Right atrium auricular region (tissue), 2 donors: ENCODE data around the gene C17orf78. TPM values are rescaled to one million over a fixed set of nuclear protein-coding genes. Genes with fewer than 3 reads are reported as not detected.
A peak's percentile ranks its signal among the peaks of the same experiment; 100 is the strongest.
"Not testable (repeated sequence)": the region's sequence is repeated elsewhere in the genome, so short reads cannot be mapped to it uniquely, and the experiment has no call there.

ENCODE experiments used
- DNase-seq: peaks from one replicate; pipeline ENCODE4 v3.0.0-alpha.2; 2019; ENCODE audit warnings: low spot score
- H3K27ac ChIP-seq, 2 donors: fragments of 200-600 bp; sonication (generic); 1 replicate in 1 of 2; 2 replicates in 1 of 2; pipeline ENCODE4 v1.5.1; 2016 to 2019
- H3K27me3 ChIP-seq, 2 donors: fragments of 200-600 bp; sonication (generic); one replicate each; pipeline versions ENCODE4 v1.5.1 to v1.6.0; 2017 to 2019
- H3K36me3 ChIP-seq: fragments of 200-600 bp; sonication (generic); one replicate; pipeline ENCODE4 v1.5.1; 2016
- H3K4me1 ChIP-seq, 2 donors: fragments of 200-600 bp; sonication (generic); one replicate each; pipeline versions ENCODE4 v1.5.1 to v1.6.0; 2017 to 2019
- H3K4me3 ChIP-seq, 2 donors: fragments of 200-600 bp; sonication (generic); 1 replicate in 1 of 2; 2 replicates in 1 of 2; pipeline ENCODE4 v1.5.1; 2017 to 2019; ENCODE audit warnings: mild to moderate bottlenecking in 1 of 2, moderate library complexity in 1 of 2
- H3K9me3 ChIP-seq, 2 donors: fragments of 200-600 bp; sonication (generic); one replicate each; pipeline ENCODE4 v1.5.1; 2019
- total RNA-seq, 2 donors: library from RNA; depleted of rRNA; stranded (reverse); fragments of >200 nt; gene quantifications; one replicate each; pipeline ENCODE4 v1.1.0, GENCODE V29; 2016
- TF ChIP-seq, protein P1 (sequence below), 2 donors: fragments of 200-600 bp; sonication (generic); IDR thresholded peaks; one replicate each; pipeline ENCODE4 v1.5.1; 2019; ENCODE audit warnings: antibody characterized with exemption in 2 of 2

Gene C17orf78
- total RNA-seq, 2 donors from 2014 or later, result not detected

DNA sequence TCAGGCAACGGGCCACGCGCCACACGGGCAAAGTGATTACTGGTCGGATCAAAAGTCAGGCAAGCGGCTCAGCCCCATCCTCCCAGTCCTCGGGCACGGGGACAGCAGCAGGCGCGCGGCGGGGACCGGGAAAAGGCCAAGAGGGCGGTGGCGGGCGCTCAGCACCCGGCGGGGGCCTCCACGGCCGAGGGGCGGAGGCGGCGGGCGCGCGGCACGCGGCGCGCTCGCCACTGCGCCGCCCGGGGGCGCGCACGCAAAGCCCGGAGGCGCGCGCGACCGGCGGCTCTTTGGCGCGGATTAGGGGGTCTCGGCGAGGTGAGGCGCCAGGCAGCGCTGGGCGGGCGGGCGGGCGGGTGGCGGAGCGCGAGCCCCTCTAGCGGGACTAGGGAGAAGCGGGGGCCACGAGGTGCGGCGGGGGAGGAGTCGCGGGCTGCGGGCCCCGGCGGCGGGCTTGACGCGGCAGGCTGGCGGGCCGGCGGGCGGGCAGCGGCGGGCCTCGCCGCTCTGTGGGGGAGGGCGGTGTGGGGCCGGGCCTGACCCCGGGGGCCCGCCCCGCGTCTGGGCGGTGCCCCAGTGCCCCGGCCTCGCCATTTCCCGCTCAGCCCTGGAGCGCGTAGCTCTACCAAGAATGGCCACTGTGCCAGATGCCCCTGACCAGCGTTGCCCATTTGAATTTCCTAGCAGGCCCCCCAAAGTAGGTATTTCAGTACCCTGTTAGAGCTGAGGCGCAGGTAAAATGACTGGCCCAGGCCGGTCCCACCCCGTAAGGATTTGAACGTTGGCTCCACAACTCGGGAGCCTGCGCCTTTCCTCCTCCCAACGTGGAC is 31.1 kb downstream of the C17orf78 start, which contains the start of the genes ACACA and TADA2A:
TSS of gene ACACA (minus strand) at position 202 of the 827 bp plus-strand sequence. CDS start 537 bp downstream, outside the sequence.
TSS of gene TADA2A (plus strand) at position 252 of the 827 bp plus-strand sequence. CDS start 4,480 bp downstream, outside the sequence.
- Histone ChIP-seq H3K4me3 (peak within 1 kb of the TSS; percentile 75 to 78), H3K9me3 (no peaks in the 10 kb centered on the region), H3K27ac (peak within 1 kb of the TSS; percentile 89), H3K27me3 (no peaks in the 10 kb centered on the region), H3K4me1 (peaks cover 0 to 19% of the 10 kb centered on the region in 2 donors), H3K36me3 (peaks cover 12% of the 10 kb centered on the region)
- TF ChIP-seq, protein P1, sequence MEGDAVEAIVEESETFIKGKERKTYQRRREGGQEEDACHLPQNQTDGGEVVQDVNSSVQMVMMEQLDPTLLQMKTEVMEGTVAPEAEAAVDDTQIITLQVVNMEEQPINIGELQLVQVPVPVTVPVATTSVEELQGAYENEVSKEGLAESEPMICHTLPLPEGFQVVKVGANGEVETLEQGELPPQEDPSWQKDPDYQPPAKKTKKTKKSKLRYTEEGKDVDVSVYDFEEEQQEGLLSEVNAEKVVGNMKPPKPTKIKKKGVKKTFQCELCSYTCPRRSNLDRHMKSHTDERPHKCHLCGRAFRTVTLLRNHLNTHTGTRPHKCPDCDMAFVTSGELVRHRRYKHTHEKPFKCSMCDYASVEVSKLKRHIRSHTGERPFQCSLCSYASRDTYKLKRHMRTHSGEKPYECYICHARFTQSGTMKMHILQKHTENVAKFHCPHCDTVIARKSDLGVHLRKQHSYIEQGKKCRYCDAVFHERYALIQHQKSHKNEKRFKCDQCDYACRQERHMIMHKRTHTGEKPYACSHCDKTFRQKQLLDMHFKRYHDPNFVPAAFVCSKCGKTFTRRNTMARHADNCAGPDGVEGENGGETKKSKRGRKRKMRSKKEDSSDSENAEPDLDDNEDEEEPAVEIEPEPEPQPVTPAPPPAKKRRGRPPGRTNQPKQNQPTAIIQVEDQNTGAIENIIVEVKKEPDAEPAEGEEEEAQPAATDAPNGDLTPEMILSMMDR (IDR thresholded peaks at IDR 0.05), result no peak
- peak; percentile 83 for DNase-seq

DNA sequence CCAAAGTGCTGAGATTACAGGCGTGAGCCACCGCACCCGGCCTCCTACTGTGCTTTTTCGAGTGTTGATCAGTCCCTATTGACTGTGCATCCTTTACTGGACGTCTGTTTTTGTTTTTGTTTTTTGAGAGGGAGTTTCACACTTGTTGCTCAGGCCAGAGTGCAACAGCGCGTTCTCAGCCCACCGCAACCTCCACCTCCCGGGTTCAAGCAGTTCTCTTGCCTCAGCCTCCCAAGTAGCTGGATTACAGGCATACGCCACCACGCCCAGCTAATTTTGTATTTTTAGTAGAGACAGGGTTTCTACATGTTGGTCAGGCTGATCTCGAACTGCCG is 32.3 kb downstream of the C17orf78 start:
- H3K27ac ChIP-seq, H3K4me3 ChIP-seq, H3K9me3 ChIP-seq, H3K27me3 ChIP-seq, DNase-seq: not testable (repeated sequence)
- Histone ChIP-seq H3K4me1 (peaks cover 0 to 19% of the 10 kb centered on the region in 2 donors), H3K36me3 (peaks cover 23% of the 10 kb centered on the region)

DNA sequence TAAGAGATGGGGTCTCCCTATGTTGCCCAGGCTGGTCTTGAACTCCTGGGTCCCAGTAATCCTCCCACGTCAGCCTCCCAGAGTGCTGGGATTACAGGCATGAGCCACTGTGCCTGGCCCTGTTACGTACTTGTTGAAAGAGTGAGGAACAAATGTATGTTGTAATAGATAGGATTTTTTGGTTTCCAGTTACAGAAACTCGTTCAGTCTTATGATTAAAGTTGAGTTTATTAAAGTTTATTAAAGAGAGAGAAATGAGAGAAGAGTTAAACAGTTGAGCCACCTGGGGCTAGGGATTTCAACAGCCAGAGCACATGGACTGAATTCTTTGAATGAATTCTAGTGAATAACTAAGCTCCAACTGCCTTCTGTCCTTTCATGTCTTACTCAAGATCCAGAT is 34.6 kb downstream of the C17orf78 start:
- Histone ChIP-seq H3K4me1 (peaks cover 0 to 12% of the 10 kb centered on the region in 2 donors), H3K27me3 (no peaks in the 10 kb centered on the region), H3K9me3 (no peaks in the 10 kb centered on the region), H3K36me3 (peaks cover 38% of the 10 kb centered on the region), H3K4me3 (no peak overlapping the region), H3K27ac (no peak overlapping the region)
- no peak for DNase-seq
- TF ChIP-seq, protein P1 (IDR thresholded peaks at IDR 0.05), result no peak

DNA sequence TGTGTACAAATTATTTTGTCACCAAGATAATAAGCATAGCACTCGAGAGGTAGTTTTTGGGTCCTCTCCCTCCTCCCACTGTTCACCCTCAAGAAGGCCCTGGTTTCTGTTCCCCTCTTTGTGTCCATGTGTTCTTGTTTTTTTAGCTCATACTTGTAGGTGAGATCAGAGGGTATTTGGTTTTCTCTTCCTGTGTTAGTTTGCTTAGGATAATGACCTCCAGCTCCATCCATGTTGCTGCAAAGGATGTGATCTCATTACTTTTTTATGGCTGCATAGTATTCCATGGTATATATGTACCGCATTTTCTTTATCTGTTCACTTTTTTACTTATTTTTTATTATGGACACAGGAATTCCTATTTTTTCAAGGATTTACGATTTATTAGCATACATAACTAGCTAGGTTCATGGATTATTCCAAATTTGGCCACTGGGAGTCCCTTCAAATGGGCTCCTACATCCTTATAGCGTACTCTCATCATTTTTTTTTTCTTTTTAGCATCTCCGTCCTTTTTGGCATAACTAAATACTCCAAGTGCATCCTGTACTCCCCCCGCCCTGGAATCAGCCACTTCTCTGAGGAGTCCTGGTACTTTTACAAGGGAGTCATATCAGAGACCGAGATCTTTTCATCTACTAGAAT is 38.2 kb downstream of the C17orf78 start:
- TF ChIP-seq, protein P1 (IDR thresholded peaks at IDR 0.05), result peak in 1 of 2 donors; percentile 11

DNA sequence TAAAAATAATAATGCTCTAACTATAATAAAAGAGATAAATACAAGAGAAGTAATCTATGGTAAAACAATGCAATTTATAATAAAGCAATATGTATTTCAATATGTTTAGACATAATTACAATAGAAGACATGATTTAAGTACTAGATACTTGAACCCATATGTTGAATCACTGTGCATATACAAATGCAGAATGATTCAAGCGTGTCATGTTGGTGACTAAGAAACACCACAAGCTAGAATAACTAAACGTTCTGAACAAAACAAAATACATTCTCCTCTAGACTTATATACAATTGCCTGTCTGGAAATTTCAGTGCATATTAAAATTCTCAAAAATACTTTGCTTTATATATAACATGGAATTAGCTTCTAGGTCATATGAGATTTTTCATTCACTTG is 42.1 kb downstream of the C17orf78 start:
- Histone ChIP-seq H3K36me3 (peaks cover 39% of the 10 kb centered on the region), H3K4me3 (no peak overlapping the region), H3K27ac (no peak overlapping the region), H3K27me3 (no peaks in the 10 kb centered on the region), H3K4me1 (no peaks in the 10 kb centered on the region), H3K9me3 (no peaks in the 10 kb centered on the region)
- DNase-seq, result no peak
- TF ChIP-seq, protein P1 (IDR thresholded peaks at IDR 0.05), result no peak

More for the DNA sequence above, 38.2 kb downstream of the C17orf78 start:
- Histone ChIP-seq H3K4me3 (no peak overlapping the region), H3K4me1 (no peaks in the 10 kb centered on the region), H3K27ac (no peak overlapping the region), H3K27me3 (no peaks in the 10 kb centered on the region), H3K36me3 (peaks cover 52% of the 10 kb centered on the region), H3K9me3 (no peaks in the 10 kb centered on the region)
- DNase-seq, result no peak

DNA sequence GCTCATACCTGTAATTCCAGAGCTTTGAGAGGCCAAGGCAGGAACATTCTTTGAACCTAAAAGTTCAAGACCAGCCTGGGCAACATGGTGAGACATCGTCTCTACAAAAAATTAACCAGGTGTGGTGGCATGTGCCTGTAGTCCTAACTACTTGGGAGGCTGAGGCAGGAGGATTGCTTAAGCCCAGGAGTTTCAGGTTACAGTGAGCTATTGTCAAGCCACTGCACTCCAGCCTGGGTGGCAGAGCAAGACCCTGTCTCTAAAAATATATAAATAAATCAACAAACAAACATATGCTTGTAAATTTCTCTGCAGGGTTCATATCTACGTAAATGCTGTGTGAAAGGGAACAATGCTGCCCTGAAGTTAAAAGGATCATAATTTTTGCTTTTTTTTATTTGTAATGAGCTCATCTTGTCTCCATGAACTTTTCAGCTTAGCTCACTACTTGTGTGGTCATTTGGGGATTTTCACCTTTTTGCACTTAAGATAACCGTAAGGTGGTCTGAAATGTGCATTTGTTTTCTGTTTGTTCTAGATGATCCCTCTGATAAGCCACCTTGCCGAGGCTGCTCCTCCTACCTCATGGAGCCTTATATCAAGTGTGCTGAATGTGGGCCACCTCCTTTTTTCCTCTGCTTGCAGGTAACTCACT is 47.3 kb downstream of the C17orf78 start:
- no peak overlapping the region for H3K27ac ChIP-seq
- no peak for DNase-seq
- H3K9me3 ChIP-seq, result no peaks in the 10 kb centered on the region
- H3K27me3 ChIP-seq, result no peaks in the 10 kb centered on the region
- H3K4me1 ChIP-seq, result no peaks in the 10 kb centered on the region
- peaks cover 62% of the 10 kb centered on the region for H3K36me3 ChIP-seq
- no peak overlapping the region for H3K4me3 ChIP-seq
- TF ChIP-seq, protein P1 (IDR thresholded peaks at IDR 0.05), result no peak
